T-helper 2 cell treated with Interferon-gamma antibody and Interleukin-4, amounts not matched to agents 5 μg/mL and 100 μg/mL, for 36 hours (primary cell): ENCODE measurements around the gene STH.
"Not testable (repeated sequence)": the region's sequence is repeated elsewhere in the genome, so short reads cannot be mapped to it uniquely, and the experiment has no call there.

Experiments
- DNase-seq: peaks from one replicate; pipeline ENCODE4 v3.0.0; 2021; ENCODE audit warnings: low spot score
- H3K27ac Mint-ChIP-seq: one replicate; pipeline ENCODE4 v1.8.0; 2021; ENCODE audit warnings: mild to moderate bottlenecking, mixed read lengths
- H3K27me3 Mint-ChIP-seq: one replicate; pipeline ENCODE4 v1.8.0; 2021; ENCODE audit warnings: low read depth, mixed read lengths
- H3K36me3 Mint-ChIP-seq: one replicate; pipeline ENCODE4 v1.8.0; 2021; ENCODE audit warnings: low read depth, mixed read lengths
- H3K4me1 Mint-ChIP-seq: one replicate; pipeline ENCODE4 v1.8.0; 2021; ENCODE audit warnings: low read depth, mixed read lengths
- H3K4me3 Mint-ChIP-seq: one replicate; pipeline ENCODE4 v1.8.0; 2022; ENCODE audit warnings: mild to moderate bottlenecking, moderate library complexity, mixed read lengths
- H3K9me3 Mint-ChIP-seq: one replicate; pipeline ENCODE4 v1.8.0; 2021; ENCODE audit warnings: mixed read lengths

STH gene

DNA sequence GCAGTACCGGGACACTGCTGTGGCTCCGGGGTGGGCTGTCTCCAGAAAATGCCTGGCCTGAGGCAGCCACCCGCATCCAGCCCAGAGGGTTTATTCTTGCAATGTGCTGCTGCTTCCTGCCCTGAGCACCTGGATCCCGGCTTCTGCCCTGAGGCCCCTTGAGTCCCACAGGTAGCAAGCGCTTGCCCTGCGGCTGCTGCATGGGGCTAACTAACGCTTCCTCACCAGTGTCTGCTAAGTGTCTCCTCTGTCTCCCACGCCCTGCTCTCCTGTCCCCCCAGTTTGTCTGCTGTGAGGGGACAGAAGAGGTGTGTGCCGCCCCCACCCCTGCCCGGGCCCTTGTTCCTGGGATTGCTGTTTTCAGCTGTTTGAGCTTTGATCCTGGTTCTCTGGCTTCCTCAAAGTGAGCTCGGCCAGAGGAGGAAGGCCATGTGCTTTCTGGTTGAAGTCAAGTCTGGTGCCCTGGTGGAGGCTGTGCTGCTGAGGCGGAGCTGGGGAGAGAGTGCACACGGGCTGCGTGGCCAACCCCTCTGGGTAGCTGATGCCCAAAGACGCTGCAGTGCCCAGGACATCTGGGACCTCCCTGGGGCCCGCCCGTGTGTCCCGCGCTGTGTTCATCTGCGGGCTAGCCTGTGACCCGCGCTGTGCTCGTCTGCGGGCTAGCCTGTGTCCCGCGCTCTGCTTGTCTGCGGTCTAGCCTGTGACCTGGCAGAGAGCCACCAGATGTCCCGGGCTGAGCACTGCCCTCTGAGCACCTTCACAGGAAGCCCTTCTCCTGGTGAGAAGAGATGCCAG, 12.9 kb downstream of the STH start:
- peaks cover 2% of the 10 kb centered on the region for H3K27me3 Mint-ChIP-seq
- H3K4me3 Mint-ChIP-seq = no peak overlapping the region
- H3K36me3 Mint-ChIP-seq = no peaks in the 10 kb centered on the region
- H3K27ac Mint-ChIP-seq = no peak overlapping the region
- no peaks in the 10 kb centered on the region for H3K9me3 Mint-ChIP-seq
- DNase-seq = no peak
- H3K4me1 Mint-ChIP-seq = no peaks in the 10 kb centered on the region

DNA sequence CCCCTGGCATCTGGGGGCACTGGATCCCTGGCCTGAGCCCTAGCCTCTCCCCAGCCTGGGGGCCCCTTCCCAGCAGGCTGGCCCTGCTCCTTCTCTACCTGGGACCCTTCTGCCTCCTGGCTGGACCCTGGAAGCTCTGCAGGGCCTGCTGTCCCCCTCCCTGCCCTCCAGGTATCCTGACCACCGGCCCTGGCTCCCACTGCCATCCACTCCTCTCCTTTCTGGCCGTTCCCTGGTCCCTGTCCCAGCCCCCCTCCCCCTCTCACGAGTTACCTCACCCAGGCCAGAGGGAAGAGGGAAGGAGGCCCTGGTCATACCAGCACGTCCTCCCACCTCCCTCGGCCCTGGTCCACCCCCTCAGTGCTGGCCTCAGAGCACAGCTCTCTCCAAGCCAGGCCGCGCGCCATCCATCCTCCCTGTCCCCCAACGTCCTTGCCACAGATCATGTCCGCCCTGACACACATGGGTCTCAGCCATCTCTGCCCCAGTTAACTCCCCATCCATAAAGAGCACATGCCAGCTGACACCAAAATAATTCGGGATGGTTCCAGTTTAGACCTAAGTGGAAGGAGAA, 13.5 kb downstream of the STH start:
- DNase-seq = no peak
- peaks cover 2% of the 10 kb centered on the region for H3K27me3 Mint-ChIP-seq
- H3K9me3 Mint-ChIP-seq = no peaks in the 10 kb centered on the region
- no peaks in the 10 kb centered on the region for H3K36me3 Mint-ChIP-seq
- no peaks in the 10 kb centered on the region for H3K4me1 Mint-ChIP-seq
- no peak overlapping the region for H3K27ac Mint-ChIP-seq
- H3K4me3 Mint-ChIP-seq = no peak overlapping the region

GRCh38 chr17:46013127-46013501, 14.1 kb downstream of the STH start:
- peaks cover 1% of the 10 kb centered on the region for H3K27me3 Mint-ChIP-seq
- H3K4me3 Mint-ChIP-seq = no peak overlapping the region
- H3K27ac Mint-ChIP-seq = no peak overlapping the region
- H3K36me3 Mint-ChIP-seq = no peaks in the 10 kb centered on the region
- H3K4me1 Mint-ChIP-seq = no peaks in the 10 kb centered on the region
- no peak for DNase-seq
- H3K9me3 Mint-ChIP-seq = no peaks in the 10 kb centered on the region

GRCh38 chr17:46013502-46014165, 14.6 kb downstream of the STH start:
- Mint-ChIP-seq H3K4me3 (no peak overlapping the region), H3K9me3 (no peaks in the 10 kb centered on the region), H3K4me1 (no peaks in the 10 kb centered on the region), H3K27me3 (no peaks in the 10 kb centered on the region), H3K27ac (no peak overlapping the region), H3K36me3 (no peaks in the 10 kb centered on the region)
- no peak for DNase-seq

GRCh38 chr17:46019408-46019925, 20.4 kb downstream of the STH start:
- not testable (repeated sequence) for H3K36me3 Mint-ChIP-seq, H3K4me3 Mint-ChIP-seq, H3K27ac Mint-ChIP-seq, H3K9me3 Mint-ChIP-seq, H3K27me3 Mint-ChIP-seq, H3K4me1 Mint-ChIP-seq, DNase-seq

GRCh38 chr17:46020023-46020761, 21.1 kb downstream of the STH start:
- H3K27ac Mint-ChIP-seq = peak overlapping the region; percentile 90
- peak; percentile 27 for DNase-seq
- peaks cover 7% of the 10 kb centered on the region for H3K36me3 Mint-ChIP-seq
- H3K4me3 Mint-ChIP-seq = peak overlapping the region; percentile 15
- H3K9me3 Mint-ChIP-seq = no peaks in the 10 kb centered on the region
- peaks cover 10% of the 10 kb centered on the region for H3K4me1 Mint-ChIP-seq
- H3K27me3 Mint-ChIP-seq = no peaks in the 10 kb centered on the region

GRCh38 chr17:46020998-46021397, 21.9 kb downstream of the STH start:
- H3K27me3 Mint-ChIP-seq = no peaks in the 10 kb centered on the region
- H3K36me3 Mint-ChIP-seq = peaks cover 7% of the 10 kb centered on the region
- peak overlapping the region; percentile 10 for H3K27ac Mint-ChIP-seq
- no peaks in the 10 kb centered on the region for H3K9me3 Mint-ChIP-seq
- peaks cover 10% of the 10 kb centered on the region for H3K4me1 Mint-ChIP-seq
- DNase-seq = no peak
- no peak overlapping the region for H3K4me3 Mint-ChIP-seq

DNA sequence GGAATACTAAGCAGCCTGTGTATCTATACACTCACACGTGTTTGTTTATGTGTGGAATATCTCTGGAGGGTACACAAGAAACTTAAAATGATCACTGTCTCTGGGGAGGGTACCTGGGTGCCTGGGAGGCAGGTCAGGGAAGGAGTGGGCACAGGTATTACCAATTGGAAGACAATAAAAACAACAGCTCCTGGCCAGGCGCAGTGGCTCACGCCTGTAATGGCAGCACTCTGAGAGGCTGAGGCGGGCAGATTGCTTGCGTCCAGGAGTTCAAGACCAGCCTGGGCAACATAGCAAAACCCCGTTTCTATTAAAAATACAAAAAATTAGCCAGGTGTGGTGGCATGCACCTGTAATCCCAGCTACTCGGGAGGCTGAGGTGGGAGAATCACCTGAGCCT, 24.3 kb downstream of the STH start:
- not testable (repeated sequence) for H3K4me3 Mint-ChIP-seq, H3K27ac Mint-ChIP-seq, H3K36me3 Mint-ChIP-seq, DNase-seq, H3K9me3 Mint-ChIP-seq, H3K4me1 Mint-ChIP-seq, H3K27me3 Mint-ChIP-seq

DNA sequence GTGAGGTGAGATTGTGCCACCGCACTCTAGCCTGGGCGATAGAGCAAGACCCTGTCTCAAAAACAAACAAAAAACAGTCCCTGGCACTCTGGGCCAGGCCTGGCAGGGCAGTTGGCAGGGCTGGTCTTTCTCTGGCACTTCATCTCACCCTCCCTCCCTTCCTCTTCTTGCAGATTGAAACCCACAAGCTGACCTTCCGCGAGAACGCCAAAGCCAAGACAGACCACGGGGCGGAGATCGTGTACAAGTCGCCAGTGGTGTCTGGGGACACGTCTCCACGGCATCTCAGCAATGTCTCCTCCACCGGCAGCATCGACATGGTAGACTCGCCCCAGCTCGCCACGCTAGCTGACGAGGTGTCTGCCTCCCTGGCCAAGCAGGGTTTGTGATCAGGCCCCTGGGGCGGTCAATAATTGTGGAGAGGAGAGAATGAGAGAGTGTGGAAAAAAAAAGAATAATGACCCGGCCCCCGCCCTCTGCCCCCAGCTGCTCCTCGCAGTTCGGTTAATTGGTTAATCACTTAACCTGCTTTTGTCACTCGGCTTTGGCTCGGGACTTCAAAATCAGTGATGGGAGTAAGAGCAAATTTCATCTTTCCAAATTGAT, 24.8 kb downstream of the STH start:
- Mint-ChIP-seq H3K27ac (no peak overlapping the region), H3K36me3 (peaks cover 9% of the 10 kb centered on the region), H3K9me3 (no peaks in the 10 kb centered on the region), H3K27me3 (no peaks in the 10 kb centered on the region), H3K4me3 (no peak overlapping the region), H3K4me1 (peaks cover 11% of the 10 kb centered on the region)
- no peak for DNase-seq

DNA sequence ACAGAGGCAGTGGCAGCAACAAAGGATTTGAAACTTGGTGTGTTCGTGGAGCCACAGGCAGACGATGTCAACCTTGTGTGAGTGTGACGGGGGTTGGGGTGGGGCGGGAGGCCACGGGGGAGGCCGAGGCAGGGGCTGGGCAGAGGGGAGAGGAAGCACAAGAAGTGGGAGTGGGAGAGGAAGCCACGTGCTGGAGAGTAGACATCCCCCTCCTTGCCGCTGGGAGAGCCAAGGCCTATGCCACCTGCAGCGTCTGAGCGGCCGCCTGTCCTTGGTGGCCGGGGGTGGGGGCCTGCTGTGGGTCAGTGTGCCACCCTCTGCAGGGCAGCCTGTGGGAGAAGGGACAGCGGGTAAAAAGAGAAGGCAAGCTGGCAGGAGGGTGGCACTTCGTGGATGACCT, 25.5 kb downstream of the STH start:
- no peak overlapping the region for H3K27ac Mint-ChIP-seq
- no peak for DNase-seq
- peaks cover 13% of the 10 kb centered on the region for H3K36me3 Mint-ChIP-seq
- H3K27me3 Mint-ChIP-seq = no peaks in the 10 kb centered on the region
- H3K4me1 Mint-ChIP-seq = peaks cover 17% of the 10 kb centered on the region
- H3K4me3 Mint-ChIP-seq = no peak overlapping the region
- H3K9me3 Mint-ChIP-seq = no peaks in the 10 kb centered on the region

- Mint-ChIP-seq H3K27me3 (no peaks in the 10 kb centered on the region), H3K36me3 (peaks cover 14% of the 10 kb centered on the region), H3K27ac (no peak overlapping the region), H3K4me1 (peaks cover 16% of the 10 kb centered on the region), H3K4me3 (no peak overlapping the region), H3K9me3 (no peaks in the 10 kb centered on the region)
- DNase-seq = no peak
Observed at GRCh38 chr17:46025060-46025459, 26.0 kb downstream of the STH start.

DNA sequence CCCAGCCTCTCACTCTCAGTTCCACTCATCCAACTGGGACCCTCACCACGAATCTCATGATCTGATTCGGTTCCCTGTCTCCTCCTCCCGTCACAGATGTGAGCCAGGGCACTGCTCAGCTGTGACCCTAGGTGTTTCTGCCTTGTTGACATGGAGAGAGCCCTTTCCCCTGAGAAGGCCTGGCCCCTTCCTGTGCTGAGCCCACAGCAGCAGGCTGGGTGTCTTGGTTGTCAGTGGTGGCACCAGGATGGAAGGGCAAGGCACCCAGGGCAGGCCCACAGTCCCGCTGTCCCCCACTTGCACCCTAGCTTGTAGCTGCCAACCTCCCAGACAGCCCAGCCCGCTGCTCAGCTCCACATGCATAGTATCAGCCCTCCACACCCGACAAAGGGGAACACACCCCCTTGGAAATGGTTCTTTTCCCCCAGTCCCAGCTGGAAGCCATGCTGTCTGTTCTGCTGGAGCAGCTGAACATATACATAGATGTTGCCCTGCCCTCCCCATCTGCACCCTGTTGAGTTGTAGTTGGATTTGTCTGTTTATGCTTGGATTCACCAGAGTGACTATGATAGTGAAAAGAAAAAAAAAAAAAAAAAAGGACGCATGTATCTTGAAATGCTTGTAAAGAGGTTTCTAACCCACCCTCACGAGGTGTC, 26.6 kb downstream of the STH start:
- peaks cover 16% of the 10 kb centered on the region for H3K36me3 Mint-ChIP-seq
- H3K4me1 Mint-ChIP-seq = peaks cover 10% of the 10 kb centered on the region
- no peaks in the 10 kb centered on the region for H3K27me3 Mint-ChIP-seq
- H3K27ac Mint-ChIP-seq = peak overlapping the region; percentile 0
- DNase-seq = no peak
- H3K4me3 Mint-ChIP-seq = no peak overlapping the region
- no peaks in the 10 kb centered on the region for H3K9me3 Mint-ChIP-seq
